ENCODE results near the gene PPP1R9A.
A peak's percentile ranks its signal among the peaks of the same experiment; 100 is the strongest.

The PPP1R9A gene

DNA sequence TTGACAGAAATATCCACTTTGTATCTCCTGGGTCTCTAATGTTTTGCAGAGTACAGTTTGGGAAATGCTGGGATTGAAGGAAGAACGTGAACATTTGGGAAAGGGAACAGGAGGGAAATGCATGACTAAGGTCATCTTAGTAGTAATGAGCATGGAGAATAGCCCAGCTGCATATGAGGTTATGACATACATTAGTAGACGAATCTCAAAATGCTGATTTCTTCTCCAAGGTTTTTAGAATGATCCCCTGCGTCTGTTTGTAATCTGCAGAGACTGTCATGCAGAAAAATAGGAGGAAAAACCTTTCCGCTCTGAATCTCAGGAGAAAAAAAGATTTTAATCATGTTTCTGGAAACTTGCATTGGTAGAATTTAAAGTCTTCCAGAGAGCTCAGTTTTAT lies 133.6 kb downstream of the PPP1R9A start:
- DNase-seq: no peak

DNA sequence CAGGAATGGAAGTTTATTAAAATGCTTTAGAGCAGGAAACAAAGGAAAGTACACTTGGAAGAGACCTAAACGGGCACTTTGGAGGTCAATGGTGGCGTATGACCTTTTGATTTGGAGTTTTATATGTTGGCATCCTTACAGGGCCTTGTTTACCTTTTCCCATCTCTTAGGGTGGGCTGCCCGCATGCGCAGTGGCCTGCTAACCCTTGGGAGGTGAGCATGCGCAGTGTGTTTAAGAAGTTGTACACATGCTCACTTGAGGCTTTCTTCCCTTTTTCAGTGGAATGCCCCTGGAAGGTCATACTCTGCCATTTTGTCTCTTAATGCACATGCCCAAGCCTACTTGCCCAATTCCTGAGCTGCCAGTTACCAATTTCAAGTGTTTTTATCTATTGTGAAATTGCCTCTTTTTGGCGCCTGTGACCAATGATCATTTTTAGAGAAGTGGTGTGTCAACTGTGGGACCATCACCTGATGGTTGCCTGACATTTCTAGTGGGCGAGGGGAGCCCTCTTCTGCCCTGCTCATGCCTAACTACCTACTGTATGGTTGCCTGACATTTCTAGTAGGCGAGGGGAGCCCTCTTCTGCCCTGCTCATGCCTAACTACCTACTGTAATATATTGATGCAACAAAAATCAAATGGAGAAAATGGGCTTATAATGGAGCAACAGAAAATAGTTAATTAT lies 138.0 kb downstream of the PPP1R9A start:
- peak in 1 of 2 experiments; percentile 18 for DNase-seq

DNA sequence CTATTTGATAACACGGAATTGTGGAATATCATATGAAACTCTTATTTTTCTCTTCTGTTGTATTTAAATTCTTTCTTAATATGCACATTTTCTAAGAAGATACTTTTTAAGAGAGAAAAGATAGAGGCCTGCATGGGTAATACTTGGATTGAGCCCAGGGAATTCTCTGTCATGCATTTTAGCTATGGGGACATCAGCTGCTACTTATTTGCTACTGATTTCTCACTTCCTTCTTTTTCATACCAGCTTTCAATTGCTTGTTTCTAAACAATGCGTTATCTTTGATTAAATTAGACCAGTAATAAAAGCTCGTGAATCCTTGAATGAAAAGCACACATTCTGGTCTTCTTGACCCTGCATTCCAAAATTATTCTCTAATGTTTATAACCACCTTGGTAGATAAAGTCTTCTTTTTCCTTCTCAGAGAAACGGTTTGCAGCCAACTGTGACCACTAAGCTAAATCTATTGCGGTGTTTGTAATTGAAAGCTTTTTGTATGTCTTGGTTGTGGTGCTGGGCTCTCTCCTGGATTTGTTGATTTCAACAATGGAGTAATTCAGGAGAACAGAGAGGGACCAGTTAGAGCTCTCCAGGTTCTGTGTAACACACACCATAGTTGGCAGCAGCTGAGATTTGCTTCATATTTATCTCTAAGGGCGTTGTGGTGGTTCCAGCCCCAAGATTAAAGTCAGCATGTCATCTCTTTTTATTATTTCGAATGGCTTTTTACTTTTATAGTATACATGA lies 139.3 kb downstream of the PPP1R9A start:
- no peak for DNase-seq

DNA sequence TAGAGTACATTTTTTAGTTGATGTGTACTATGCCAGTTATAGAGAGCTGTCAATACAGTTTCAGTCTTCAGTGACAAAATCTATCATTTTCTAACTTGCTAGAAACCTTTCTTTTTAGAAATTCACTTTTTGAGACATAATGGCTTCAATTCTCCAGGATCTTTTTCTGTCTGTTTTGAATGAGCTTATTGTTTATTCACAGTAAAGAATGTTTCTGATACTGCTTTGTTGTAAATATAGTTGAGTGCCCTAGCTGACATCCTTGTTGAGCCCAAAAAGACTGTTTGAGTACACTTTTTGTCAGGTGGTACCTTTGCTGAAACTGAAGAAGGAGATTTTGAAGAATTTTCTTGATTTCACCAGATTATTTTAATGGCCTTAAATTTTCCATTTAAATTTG lies 139.9 kb downstream of the PPP1R9A start:
- no peak for DNase-seq

DNA sequence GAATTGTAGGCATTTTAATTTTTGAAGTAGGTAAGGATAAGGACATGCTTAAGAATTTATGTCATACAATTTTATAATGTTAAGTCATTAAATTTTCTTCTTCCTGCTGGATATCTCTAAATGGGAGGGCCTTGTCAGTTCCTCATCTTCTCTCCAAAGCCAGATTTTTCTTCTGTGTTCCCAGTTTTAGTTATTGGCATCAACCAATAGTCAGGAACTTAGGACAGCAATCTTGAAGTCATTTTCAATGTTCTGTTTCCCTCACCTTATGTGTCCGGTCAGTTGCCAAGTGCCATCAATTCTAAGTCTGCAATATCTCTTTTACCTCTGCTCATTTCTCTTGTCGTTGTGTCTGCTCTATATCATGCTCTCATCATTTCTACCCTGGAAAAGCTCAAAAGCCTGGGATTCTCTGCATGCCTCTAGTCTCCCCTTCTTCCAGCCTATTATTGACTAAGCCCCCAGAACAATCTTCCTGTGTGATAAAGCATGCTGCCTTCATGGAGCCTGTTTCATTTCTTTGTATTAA lies 145.2 kb downstream of the PPP1R9A start:
- no peak for DNase-seq

DNA sequence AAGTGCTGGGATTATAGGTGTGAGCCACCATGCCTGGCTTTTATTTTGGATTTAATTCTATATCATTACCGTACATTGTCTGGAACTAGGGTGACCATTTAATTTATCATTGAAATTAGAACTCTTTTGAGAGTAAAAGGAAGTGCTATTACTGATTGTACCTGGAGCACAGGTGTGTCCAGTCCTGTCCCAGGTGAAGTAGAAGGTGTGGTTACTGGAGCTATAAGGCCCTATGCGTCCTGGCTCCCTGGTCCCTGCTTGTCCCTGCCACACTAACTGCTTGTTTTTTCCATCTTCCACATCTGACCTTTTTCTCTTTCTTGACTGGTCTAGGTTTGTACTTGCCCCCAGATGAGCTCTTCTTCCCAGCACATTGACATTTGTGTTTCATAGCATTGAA lies 147.0 kb downstream of the PPP1R9A start:
- DNase-seq: no peak

DNA sequence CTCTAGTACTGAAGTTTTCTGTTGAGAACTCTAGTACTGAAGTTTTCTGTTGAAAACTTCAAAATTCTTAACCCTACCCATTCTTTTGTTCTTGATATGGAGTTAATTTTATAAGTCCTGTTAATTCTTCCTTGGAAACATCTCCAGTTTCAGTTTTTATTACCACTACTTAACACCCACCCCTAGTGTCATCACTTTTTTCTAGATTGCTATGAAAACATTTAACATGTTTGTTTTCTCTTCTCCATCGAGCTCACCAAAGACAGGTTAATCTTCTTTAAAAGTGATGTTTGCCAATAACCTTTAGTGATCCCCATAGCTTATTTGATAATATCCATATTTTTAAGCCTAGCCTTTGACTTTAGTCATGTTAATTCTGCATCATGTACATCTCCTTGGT lies 147.9 kb downstream of the PPP1R9A start:
- no peak for DNase-seq

DNA sequence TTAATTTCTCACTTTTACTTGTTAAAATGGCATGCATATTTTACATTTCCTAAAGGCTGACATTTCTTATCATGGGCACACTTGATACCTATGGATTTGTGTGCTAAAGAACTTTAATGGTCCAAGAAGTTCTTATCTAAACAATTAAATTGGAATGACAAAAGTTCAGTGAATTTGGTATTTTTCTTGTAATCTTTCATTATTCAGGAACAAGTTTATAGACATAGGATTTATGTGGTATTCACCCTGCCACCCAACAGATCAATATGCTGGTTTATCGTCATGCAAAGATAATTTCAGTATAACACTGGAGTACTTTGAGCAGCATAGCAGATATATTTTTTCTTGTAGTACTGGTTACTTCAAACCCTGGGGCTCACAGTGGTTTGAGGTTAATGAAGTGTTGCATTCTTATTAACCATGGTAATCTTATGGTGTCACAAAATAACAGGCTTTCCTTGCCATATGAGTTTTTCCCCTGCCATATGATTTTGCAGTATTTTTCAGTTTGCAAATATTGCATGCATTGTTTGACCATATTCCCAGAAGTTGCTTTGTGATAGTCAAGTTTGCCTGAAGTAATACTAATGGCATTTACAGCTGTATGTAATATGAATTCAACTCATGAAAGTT lies 148.8 kb downstream of the PPP1R9A start:
- no peak for DNase-seq

DNA sequence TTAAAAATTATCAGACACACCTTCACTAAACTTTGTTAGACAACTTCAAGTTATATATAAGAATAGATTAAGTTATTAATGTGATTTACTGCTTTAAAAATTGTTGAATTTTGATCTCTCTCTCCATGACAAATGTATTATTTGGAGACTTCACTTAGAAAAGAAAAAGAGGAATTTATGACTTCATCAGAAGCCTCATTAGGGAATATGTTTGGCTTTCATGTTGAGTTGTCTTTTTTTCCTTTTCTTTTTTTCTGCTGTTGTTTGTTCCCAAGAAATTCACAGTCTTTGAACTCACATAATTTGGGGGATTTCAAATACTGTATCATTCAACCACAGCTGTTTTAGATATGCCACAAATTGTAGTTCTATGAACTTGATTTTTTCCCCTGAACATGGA lies 149.5 kb downstream of the PPP1R9A start:
- DNase-seq: no peak

DNA sequence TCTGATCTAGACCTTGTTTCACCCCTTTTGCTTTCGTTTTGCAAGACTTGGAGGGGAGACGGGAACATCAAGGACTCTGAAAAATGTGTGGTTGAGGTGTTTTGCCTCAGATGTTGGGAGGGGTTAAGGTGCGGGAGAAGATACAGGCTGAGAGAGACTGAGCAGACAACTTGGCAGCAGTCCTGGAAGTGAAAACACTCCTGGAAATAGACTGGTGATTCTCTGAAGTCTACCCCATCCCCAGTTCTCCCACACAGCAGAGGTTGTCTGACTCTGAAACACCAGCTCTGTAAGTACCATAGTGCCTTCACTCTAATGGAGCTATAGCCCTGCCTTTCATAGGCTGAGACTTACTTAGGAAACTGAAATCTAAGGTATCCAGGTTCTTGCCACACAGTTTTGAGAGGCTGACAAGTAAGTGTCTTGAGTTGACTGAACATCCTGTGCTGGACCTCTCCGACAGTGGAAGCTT lies 152.5 kb downstream of the PPP1R9A start:
- no peak for DNase-seq

DNA sequence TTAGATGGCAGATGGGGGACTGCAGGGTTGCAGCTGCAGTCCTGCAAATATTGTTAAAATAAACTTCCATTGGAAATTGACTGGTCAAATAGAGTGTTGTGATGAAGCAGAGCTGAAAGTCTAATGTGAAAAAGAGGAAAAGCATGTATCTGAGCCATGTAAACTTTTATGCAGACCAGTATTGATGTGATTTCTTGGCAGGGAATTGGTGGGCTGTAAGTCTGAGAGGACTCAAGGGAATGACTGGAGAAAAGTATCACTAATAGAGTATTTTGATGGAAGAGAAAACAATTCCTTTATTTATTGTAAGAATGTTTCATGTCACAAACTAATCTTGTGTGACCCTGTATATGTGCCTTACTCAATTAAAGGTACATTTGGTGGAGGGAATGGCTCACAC lies 155.5 kb downstream of the PPP1R9A start:
- DNase-seq: no peak

DNA sequence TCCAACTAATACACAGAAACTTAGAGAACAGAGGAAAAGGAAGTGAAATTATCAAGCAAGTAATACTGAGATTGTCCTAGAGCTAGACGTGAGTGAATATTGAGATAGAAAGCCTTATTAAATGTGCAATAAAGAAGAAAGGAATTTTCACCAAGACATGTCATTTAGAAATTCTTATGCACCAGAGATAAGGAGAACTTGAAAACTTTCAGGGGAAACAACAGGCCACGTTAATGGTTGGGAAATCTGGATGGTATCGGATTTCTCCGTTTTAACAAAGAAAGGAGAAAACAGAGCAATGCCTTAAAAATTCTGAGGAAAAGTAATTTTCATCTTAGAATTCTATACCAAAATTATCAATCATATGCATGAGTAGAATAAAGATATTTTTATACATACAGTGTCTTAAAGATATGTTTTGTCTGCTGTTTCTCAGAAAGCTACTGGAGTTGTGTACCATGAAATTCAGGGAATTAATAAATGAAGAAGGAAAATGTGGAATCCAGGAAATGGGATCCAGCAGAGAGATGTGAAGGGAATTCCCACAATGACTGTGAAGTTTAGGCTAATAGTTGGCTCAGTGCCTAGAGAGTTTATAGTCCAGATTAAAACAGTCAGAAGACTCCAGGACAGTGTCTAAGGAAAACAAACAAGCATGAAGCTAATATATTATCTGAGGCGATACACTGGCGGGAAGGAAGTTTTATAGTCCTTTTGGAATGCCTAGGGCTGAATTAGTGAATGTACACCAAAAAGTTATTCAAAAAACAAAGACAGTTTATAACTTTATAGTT lies 159.5 kb downstream of the PPP1R9A start:
- peak in 1 of 2 experiments; percentile 6 for DNase-seq

DNA sequence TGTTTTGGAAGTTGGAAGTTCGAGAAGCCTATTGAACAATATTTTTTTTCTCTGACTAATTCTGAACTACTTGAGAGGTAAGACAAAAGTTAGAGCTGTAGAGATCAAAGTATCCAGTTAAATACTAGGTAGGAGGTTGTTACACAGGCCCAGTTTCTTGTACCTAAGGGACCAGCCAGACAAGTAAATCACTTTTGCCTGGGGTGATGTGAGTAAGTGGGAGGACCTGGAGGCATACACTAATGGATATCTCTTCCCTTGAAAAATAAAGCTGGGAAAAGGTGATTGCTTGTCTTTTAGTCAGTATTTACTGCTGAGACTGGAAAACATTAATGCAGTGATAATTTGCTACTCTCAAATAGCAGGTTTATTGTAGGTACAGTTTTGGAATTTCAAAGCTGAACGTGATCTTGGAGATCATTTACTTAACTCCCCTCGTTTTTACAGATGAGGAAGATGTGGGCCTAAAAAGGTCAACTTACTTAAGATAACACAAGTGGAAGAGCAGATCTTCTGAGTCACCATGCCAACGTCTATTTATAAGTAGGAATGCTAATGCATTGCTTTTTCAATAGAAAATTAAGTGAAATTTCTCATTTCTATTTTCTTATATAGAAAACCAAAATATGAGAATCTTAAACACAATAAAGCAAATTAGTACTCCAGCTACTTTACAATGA lies 181.3 kb downstream of the PPP1R9A start:
- DNase-seq: no peak

DNA sequence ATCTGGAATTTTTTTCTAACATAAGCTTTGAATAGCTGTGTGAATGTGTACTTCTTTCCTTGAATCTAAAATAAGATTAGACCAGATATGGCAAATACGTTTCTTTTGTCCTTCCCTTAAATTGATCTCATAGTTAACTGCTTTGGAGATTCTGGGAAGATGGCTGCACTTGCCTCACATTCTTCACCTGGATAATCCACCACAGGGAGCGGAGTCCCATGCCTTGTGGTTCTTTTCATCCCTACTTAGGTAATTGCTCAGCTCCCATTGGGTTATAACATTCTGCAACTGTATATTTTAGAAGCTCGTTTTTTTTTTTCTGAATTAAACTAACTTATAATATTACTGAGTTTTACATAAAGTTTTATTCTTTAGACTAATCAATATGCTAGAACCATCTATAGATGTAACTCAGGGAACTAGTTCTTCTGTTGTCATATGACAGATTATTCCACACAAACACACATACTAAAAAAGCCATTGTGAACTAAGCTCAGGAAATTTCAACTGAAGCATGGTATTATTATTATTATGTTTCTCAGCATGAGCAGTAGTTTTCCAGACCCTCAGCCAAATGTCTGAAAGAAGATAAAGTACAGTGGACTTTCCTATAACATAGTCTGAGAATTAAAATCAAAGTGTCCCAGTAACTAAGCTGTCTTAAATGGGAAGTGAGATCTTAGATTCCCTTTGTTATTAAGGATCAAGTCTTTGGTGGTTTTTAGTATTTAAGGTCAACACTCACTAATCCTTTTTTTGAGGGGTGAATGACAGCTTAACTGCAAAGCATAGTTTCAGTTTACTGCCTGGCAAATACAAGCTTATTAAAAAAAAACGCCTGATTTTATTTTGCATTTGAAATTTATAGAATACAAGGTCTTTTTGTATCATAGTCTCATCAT lies 182.3 kb downstream of the PPP1R9A start:
- no peak for DNase-seq

DNA sequence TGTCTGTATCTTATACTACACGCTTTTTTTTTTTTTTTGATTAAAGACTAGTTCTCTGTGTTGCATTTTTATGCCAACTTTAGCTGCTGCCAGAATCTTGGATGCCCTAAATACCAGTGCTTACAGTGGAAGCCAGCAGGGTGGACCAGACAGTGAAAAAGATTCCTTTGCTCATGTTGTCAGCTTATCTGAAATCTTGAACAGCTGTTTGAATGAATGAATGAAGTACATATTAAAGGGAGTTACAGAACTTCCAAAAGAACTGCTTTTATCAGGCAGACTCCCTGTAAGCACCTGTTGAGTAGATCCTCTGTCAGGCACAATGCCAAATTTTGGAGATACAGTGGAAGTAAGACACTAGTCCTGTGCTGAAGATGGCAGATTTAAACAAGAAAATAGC lies 184.9 kb downstream of the PPP1R9A start:
- peak in 1 of 2 experiments; percentile 3 for DNase-seq

DNA sequence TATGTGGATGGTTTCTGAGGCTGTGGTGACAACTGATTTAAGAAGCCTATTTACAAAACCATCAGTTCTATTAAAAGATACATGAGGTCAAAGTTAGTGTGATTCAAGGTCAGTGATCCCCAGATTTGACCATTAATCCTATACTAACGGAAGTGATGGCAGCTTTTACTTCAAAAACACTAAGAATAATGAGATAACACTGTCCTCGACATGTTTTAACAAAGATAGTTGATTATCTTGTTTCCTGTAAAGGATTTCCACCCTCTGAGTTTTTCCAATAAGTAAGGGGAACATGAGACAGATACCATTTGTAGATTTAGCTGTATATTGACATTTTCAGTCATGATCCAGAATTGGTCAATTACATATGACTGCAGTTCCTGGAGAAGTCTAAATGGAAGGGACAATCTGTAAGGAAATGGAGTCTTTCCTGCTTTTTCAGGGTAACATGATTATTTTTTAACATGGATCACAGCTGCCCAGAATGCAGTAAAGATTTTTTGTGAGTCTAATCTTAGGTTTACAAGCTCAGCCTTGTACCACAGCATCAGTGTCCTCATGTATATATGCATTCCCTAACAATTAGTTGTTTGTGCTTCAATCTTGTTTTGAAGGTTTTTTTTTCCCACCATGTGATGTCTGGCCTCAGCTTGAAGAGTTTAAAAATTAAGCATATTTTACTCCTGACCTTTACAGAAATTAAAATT lies 188.0 kb downstream of the PPP1R9A start:
- no peak for DNase-seq

DNA sequence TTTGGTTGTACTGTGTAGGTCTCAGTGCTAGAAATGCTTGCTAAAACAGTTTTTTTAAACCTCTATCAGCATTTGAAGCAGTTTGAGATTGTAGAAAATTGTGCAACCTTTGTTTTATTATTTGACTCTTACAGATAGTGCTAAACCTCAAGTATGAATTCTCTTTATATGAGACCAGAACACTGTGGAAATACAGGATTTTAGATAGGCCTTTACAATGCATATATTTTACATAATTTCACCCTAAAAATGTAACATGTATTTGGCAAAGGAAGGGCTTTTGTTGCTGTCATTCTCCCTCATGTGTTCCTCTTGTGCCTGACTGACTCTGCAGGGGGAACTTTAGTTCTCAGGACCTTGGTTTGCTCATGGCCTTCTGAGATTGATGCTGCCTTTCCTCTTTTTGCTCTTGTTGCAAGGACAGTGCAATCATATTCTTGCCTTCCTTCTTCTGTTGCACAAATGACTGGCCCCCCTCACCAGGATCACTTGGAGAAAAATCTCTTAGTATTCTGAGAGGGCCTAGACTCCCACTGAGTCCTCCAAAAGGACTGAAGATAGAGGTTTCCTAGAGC lies 188.7 kb downstream of the PPP1R9A start:
- DNase-seq: no peak

DNA sequence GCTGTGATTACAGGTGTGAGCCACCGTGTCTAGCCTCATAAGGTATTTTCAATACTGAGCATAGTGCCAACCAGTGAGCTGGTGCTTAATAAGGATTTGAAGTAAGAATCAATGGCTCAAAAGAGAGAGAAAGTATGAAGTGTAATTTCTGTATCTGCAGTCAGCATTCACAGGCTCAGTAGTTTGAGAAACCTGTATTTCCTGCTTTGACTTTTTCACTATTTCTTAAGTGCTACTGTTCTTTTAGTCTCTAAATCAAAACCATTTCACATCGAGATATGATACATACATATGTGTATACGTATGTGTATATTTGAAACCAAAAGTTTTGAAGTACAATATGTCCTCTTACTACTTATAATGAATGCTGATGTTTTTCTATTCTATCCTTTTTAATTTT lies 189.9 kb downstream of the PPP1R9A start:
- DNase-seq: no peak

DNA sequence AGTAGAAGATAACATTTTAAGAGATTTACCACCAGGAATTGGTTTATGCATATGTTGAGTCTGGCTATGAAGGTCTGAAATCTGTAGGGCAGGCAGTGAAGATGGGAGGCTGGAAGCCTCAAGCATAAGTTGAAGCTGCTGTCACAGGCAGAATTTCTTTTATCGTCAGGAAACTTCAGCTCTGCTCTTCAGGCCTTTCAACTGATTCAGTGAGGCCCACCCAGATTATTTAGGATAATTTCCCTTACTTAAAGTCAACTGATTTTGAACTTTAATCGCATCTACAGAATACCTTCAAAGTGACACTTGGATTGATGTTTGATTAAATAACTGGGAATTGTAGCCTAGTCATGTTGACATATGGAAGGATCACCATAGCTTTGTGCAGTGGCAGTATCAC lies 190.5 kb downstream of the PPP1R9A start:
- no peak for DNase-seq

DNA sequence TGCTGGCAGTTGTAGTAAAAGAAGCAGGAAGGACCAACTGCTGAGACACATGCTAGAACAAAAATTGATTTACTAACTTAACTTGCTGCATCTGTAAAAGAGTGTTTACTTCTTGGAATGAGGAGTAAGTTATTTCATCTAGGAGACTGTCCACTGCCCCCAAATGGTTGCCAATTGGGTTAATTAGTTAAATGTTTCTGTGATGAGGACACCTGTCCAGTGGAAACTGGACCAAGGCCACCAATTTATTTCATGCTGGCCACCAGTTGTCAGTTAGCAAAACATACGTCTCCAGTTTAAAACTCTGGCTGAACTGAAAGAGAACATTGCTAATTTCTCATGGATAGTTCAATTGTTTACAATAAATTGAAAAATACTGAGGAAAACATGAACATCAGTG lies 191.7 kb downstream of the PPP1R9A start:
- DNase-seq: no peak
